ENCODE results near the gene PRKN. TPM values are rescaled to one million over a fixed set of nuclear protein-coding genes. Genes with fewer than 3 reads are reported as not detected.

PRKN gene
- total RNA-seq, 1 experiment from 2014 or later, result 2.0 TPM

- no peak overlapping the region for H2BK12ac ChIP-seq (ENCODE audit: insufficient read length, low read depth, low read length)
- no peak overlapping the region for H3K9ac ChIP-seq (ENCODE audit: extremely low read depth, insufficient read length, low read length)
- Mint-ChIP-seq H3K4me1 (peaks cover 5 to 15% of the 10 kb centered on the region in 2 experiments), H3K36me3 (ENCODE audit: insufficient read depth in 1 of 3, low read depth in 3 of 3) (no peaks in the 10 kb centered on the region; a peak in 1 of 7 replicates), H3K9me3 (no peaks in the 10 kb centered on the region; a peak in 1 of 5 replicates), H3K27me3 (ENCODE audit: low read depth) (0 out of 2 replicates have a peak, but pooled peaks cover 2% of the 10 kb centered on the region), H3K4me3 (no peak overlapping the region), H3K27ac (peak overlapping the region in 1 of 3 experiments; percentile 5; a peak in 1 of 7 replicates)
- no peak overlapping the region for H3K18ac ChIP-seq (ENCODE audit: insufficient read length, low read depth, low read length)
- H3K4ac ChIP-seq (ENCODE audit: low read depth, low read length), result no peak overlapping the region
- no peak overlapping the region for H2AFZ ChIP-seq (ENCODE audit: low read length)
- H3K79me1 ChIP-seq (ENCODE audit: insufficient read depth, low read depth, low read length, poor library complexity, severe bottlenecking), result no peaks in the 10 kb centered on the region
- no peak for DNase-seq
- no peak overlapping the region for H3K14ac ChIP-seq (ENCODE audit: insufficient read depth, low read length)
- H2BK20ac ChIP-seq (ENCODE audit: low read depth, low read length, poor library complexity, severe bottlenecking), result no peak overlapping the region
- TF ChIP-seq CTCF (conservative IDR thresholded peaks at IDR 0.05), result no peak
- H4K8ac ChIP-seq (replicated peaks; ENCODE audit: insufficient read length, low read depth, low read length), result no peak overlapping the region
- H4K20me1 ChIP-seq (ENCODE audit: control insufficient read depth, insufficient read depth, insufficient read length), result no peaks in the 10 kb centered on the region
- no peaks in the 10 kb centered on the region for H3K79me2 ChIP-seq (ENCODE audit: insufficient read depth, low read length)
- no peak overlapping the region for H2AK5ac ChIP-seq (ENCODE audit: insufficient read length, low read length)
- H3K23ac ChIP-seq (ENCODE audit: insufficient read length, low read depth, low read length), result no peak overlapping the region
- no peaks in the 10 kb centered on the region for H3K9me3 ChIP-seq (ENCODE audit: control insufficient read depth, low read depth, low read length)
- H3K56ac ChIP-seq (ENCODE audit: insufficient read length, low read depth, low read length), result no peak overlapping the region
- H3K27me3 ChIP-seq (ENCODE audit: insufficient read depth, low read length), result no peaks in the 10 kb centered on the region
- no peak overlapping the region for H2BK5ac ChIP-seq (ENCODE audit: insufficient read length, low read length)
- no peak overlapping the region for H2BK15ac ChIP-seq (ENCODE audit: low read depth, low read length)
- H3K4me1 ChIP-seq (ENCODE audit: insufficient read depth, low read length), result no peaks in the 10 kb centered on the region; the same call in 1 of the 2 replicates
- H3K23me2 ChIP-seq (ENCODE audit: insufficient read length, low read depth, low read length, poor library complexity, severe bottlenecking), result no peaks in the 10 kb centered on the region
- no CpG with 5 or more reads among the region's 1 CpG for WGBS (ENCODE audit: extremely low coverage, insufficient read length, low lambda C conversion rate)
- no peak overlapping the region for H3K4me2 ChIP-seq (ENCODE audit: insufficient read depth, insufficient read length, low read length)
- no peak overlapping the region for H4K5ac ChIP-seq (ENCODE audit: insufficient read length, low read depth, low read length)
- no peak overlapping the region for H3K27ac ChIP-seq (ENCODE audit: insufficient read length, low read depth, low read length)
- H4K91ac ChIP-seq (ENCODE audit: insufficient read length, low read depth, low read length), result no peak overlapping the region
- no peak overlapping the region for H2BK120ac ChIP-seq (ENCODE audit: low read depth, low read length, poor library complexity, severe bottlenecking)
- H3T11ph ChIP-seq (ENCODE audit: low read length), result no peak overlapping the region
Observed at GRCh38 chr6:161487217-161487531, 1240.4 kb downstream of the PRKN start.
